ENCODE data around the gene SYT7. TPM values are rescaled to one million over a fixed set of nuclear protein-coding genes. Genes with fewer than 3 reads are reported as not detected.

Gene SYT7
- total RNA-seq, 2 experiments from 2014 or later = not detected

DNA sequence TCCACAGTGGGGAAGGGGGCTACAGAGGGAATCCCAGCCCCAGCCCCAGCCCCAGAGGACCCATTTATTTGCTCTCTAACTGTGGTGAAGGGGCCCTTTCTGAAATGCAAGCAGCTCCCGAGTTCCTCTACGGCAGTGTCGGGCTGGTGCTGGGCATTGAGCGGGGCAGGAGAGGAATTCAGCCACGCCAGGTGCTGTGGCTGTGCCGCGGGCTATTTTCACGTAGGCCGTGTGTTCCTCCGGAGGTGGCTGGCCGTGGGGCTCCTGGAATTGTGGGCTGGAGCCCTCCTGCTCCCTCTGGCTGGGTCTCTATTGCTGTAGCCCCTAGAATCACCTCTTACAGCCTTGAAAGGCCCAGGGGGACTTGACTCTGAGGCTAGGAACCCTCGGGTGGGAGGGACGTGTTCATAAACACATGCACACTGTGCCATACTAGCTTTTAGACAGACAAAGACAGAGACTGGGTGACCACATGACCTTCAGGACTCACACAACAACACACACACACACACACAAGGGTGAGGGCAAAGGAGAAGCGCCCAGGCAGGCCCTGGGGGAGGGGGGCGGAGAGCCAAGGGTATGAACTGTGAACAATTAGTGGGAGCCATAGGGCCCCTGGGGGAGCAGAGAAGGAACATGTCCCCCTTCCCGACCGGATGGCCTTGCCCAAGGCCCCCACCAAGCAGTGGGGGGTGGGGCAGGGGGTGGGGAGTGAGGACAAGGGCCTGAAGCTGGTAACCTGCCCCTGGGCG lies 48.4 kb upstream of the SYT7 start:
- Histone ChIP-seq H3K4me3 (ENCODE audit: low read length) (no peak overlapping the region), H3K9me3 (ENCODE audit: control insufficient read depth in 1 of 2, insufficient read depth in 1 of 2, low read length in 2 of 2) (peaks cover 0 to 4% of the 10 kb centered on the region in 2 experiments), H3K36me3 (ENCODE audit: insufficient read depth, low read length) (no peaks in the 10 kb centered on the region), H3K4me1 (ENCODE audit: insufficient read depth, low read length) (no peaks in the 10 kb centered on the region), H3K27ac (ENCODE audit: low read depth in 1 of 2, low read length in 2 of 2) (no peak overlapping the region), H3K27me3 (ENCODE audit: control insufficient read depth in 1 of 2, insufficient read depth in 2 of 2, low read length in 2 of 2) (peaks cover 0 to 3% of the 10 kb centered on the region in 2 experiments)
- ChIA-PET POLR2A (no interaction called here), CTCF (interaction anchor here (1.1 kb wide), 1 partner anchor 9 kb away, joined by 3 read pairs; no protein-coding TSS in a partner anchor)
- no peaks in the 10 kb centered on the region for H3K9me3 Mint-ChIP-seq
- ATAC-seq (ENCODE audit: poor library complexity) (no peak), DNase-seq (no peak)
- TF ChIP-seq, protein P1, sequence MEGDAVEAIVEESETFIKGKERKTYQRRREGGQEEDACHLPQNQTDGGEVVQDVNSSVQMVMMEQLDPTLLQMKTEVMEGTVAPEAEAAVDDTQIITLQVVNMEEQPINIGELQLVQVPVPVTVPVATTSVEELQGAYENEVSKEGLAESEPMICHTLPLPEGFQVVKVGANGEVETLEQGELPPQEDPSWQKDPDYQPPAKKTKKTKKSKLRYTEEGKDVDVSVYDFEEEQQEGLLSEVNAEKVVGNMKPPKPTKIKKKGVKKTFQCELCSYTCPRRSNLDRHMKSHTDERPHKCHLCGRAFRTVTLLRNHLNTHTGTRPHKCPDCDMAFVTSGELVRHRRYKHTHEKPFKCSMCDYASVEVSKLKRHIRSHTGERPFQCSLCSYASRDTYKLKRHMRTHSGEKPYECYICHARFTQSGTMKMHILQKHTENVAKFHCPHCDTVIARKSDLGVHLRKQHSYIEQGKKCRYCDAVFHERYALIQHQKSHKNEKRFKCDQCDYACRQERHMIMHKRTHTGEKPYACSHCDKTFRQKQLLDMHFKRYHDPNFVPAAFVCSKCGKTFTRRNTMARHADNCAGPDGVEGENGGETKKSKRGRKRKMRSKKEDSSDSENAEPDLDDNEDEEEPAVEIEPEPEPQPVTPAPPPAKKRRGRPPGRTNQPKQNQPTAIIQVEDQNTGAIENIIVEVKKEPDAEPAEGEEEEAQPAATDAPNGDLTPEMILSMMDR (IDR thresholded peaks at IDR 0.05) = no peak
- no peaks in the 10 kb centered on the region for H3K36me3 Mint-ChIP-seq (ENCODE audit: low read depth)
- intact Hi-C loops (cut with DNase I, micrococcal nuclease) = no loop called here
- H3K4me3 Mint-ChIP-seq = no peak overlapping the region
- H3K27ac Mint-ChIP-seq = no peak overlapping the region
- no peaks in the 10 kb centered on the region for H3K4me1 Mint-ChIP-seq (ENCODE audit: low read depth)
- peaks cover 10% of the 10 kb centered on the region for H3K27me3 Mint-ChIP-seq

DNA sequence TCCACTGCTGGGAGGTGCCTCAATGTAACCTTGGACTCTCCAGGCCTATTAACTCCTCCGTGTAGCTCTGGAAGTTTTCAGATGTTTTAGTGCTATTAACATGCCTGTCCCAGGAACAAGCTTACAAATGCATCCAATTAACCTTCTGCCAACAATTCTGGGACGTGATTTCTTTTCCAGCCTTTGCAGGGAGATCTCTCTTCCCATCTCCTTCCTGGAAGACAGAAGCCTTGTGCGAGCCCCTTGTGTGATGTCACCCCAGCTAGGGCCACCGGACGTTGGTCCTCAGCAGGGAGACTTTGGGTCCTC lies 47.7 kb upstream of the SYT7 start:
- no peaks in the 10 kb centered on the region for H3K9me3 Mint-ChIP-seq
- H3K27me3 Mint-ChIP-seq = peaks cover 10% of the 10 kb centered on the region
- Histone ChIP-seq H3K4me3 (ENCODE audit: low read length) (no peak overlapping the region), H3K9me3 (ENCODE audit: control insufficient read depth in 1 of 2, insufficient read depth in 1 of 2, low read length in 2 of 2) (no peaks in the 10 kb centered on the region), H3K4me1 (ENCODE audit: insufficient read depth, low read length) (no peaks in the 10 kb centered on the region), H3K27ac (ENCODE audit: low read depth in 1 of 2, low read length in 2 of 2) (no peak overlapping the region), H3K27me3 (ENCODE audit: control insufficient read depth in 1 of 2, insufficient read depth in 2 of 2, low read length in 2 of 2) (peaks cover 0 to 3% of the 10 kb centered on the region in 2 experiments), H3K36me3 (ENCODE audit: insufficient read depth, low read length) (no peaks in the 10 kb centered on the region)
- DNase-seq = no peak
- TF ChIP-seq, protein P1 (IDR thresholded peaks at IDR 0.05) = no peak
- H3K4me1 Mint-ChIP-seq (ENCODE audit: low read depth) = no peaks in the 10 kb centered on the region
- CTCF ChIA-PET = no interaction called here
- intact Hi-C loops (cut with DNase I, micrococcal nuclease) = no loop called here
- no peaks in the 10 kb centered on the region for H3K36me3 Mint-ChIP-seq (ENCODE audit: low read depth)
- no peak for ATAC-seq (ENCODE audit: poor library complexity)
- POLR2A ChIA-PET = no interaction called here
- no peak overlapping the region for H3K4me3 Mint-ChIP-seq
- H3K27ac Mint-ChIP-seq = no peak overlapping the region

GRCh38 chr11:61627850-61628661 lies 47.2 kb upstream of the SYT7 start:
- no peak overlapping the region for H3K27ac ChIP-seq (ENCODE audit: low read depth in 1 of 2, low read length in 2 of 2)
- no peaks in the 10 kb centered on the region for H3K9me3 ChIP-seq (ENCODE audit: control insufficient read depth in 1 of 2, insufficient read depth in 1 of 2, low read length in 2 of 2)
- Mint-ChIP-seq H3K27ac (no peak overlapping the region), H3K9me3 (no peaks in the 10 kb centered on the region), H3K4me3 (no peak overlapping the region), H3K27me3 (peaks cover 11% of the 10 kb centered on the region), H3K36me3 (ENCODE audit: low read depth) (no peaks in the 10 kb centered on the region), H3K4me1 (ENCODE audit: low read depth) (no peaks in the 10 kb centered on the region)
- peaks cover 0 to 3% of the 10 kb centered on the region in 2 experiments for H3K27me3 ChIP-seq (ENCODE audit: control insufficient read depth in 1 of 2, insufficient read depth in 2 of 2, low read length in 2 of 2)
- intact Hi-C loops (cut with DNase I, micrococcal nuclease) = no loop called here
- CTCF ChIA-PET = no interaction called here
- TF ChIP-seq, protein P1 (IDR thresholded peaks at IDR 0.05) = peak; percentile 33
- H3K4me1 ChIP-seq (ENCODE audit: insufficient read depth, low read length) = no peaks in the 10 kb centered on the region
- DNase-seq (peak in 8 of 14 experiments; percentile 5 to 45 (median 16)), ATAC-seq (ENCODE audit: poor library complexity) (no peak)
- POLR2A ChIA-PET = no interaction called here
- no peak overlapping the region for H3K4me3 ChIP-seq (ENCODE audit: low read length)
- no peaks in the 10 kb centered on the region for H3K36me3 ChIP-seq (ENCODE audit: insufficient read depth, low read length)

Data from CD4-positive, alpha-beta T cell (primary cell).